Gastrocnemius medialis (tissue), 4 donors: ENCODE results near the gene CCDC68. TPM values are rescaled to one million over a fixed set of nuclear protein-coding genes. Genes with fewer than 3 reads are reported as not detected.

Source experiments
- ATAC-seq, 2 donors: fragments of 150-250 bp; one replicate each; pipeline ENCODE4 v1.9.1; 2016
- DNase-seq, 2 donors: peaks; one replicate each; pipeline ENCODE4 v3.0.0-alpha.2; 2019
- H3K27ac ChIP-seq, 4 donors: fragments of 200-600 bp; sonication (generic); 1 replicate in 1 of 4; 2 replicates in 3 of 4; pipeline ENCODE4 v1.5.1; 2016 to 2018; ENCODE audit warnings: mild to moderate bottlenecking in 2 of 4, moderate library complexity in 1 of 4
- H3K27me3 ChIP-seq, 3 donors: fragments of 200-600 bp; sonication (generic) in 2 of 3; 1 replicate in 1 of 3; 2 replicates in 2 of 3; pipeline versions ENCODE4 v1.5.1 to v1.6.0; 2016 to 2019; ENCODE audit warnings: mild to moderate bottlenecking in 1 of 3, moderate library complexity in 1 of 3
- H3K36me3 ChIP-seq, 2 donors: fragments of 200-600 bp; sonication (generic) in 1 of 2; one replicate each; pipeline ENCODE4 v1.5.1; 2017 to 2018
- H3K4me1 ChIP-seq, 2 donors: fragments of 200-600 bp; sonication (generic) in 1 of 2; one replicate each; pipeline ENCODE4 v1.5.1; 2016 to 2017; ENCODE audit warnings: mild to moderate bottlenecking in 2 of 2
- H3K4me3 ChIP-seq, 4 donors: fragments of 200-600 bp; sonication (generic) in 3 of 4; 1 replicate in 1 of 4; 2 replicates in 3 of 4; pipeline ENCODE4 v1.5.1; 2016 to 2019; ENCODE audit warnings: mild to moderate bottlenecking in 2 of 4
- H3K9me3 ChIP-seq, 3 donors: fragments of 200-600 bp; sonication (generic) in 2 of 3; 1 replicate in 1 of 3; 2 replicates in 2 of 3; pipeline ENCODE4 v1.5.1; 2016 to 2019
- POLR2A ChIP-seq, 2 donors: fragments of 450-650 bp; IDR thresholded peaks; one replicate each; pipeline ENCODE4 v1.6.1; 2017; ENCODE audit warnings: antibody characterized with exemption in 2 of 2, mild to moderate bottlenecking in 2 of 2, moderate library complexity in 2 of 2
- in situ Hi-C, 4 donors: fragments of 200-750 bp; cut with MboI; loops; one replicate each; pipeline versions ENCODE4 v1.15.0 to v1.8.0; 2017; ENCODE audit warnings: low sequenced_read_pairs in 4 of 4
- intact Hi-C: fragments of 100-400 bp; cut with DNase I; formaldehyde crosslinking; loops from one replicate; pipeline ENCODE4 v1.15.1; 2023; ENCODE audit warnings: low total_unique reads
- total RNA-seq, 4 donors: library from RNA; depleted of rRNA; stranded (reverse); fragments of >200 nt; gene quantifications; one replicate each; pipeline versions ENCODE4 v1.1.0 to v1.2.3, GENCODE V29; 2016
- TF ChIP-seq, protein P1 (sequence below), 5 experiments: fragments of 450-650 bp in 3 of 5; fragments of 200-600 bp in 2 of 5; sonication (generic) in 2 of 5; IDR thresholded peaks in 4 of 5; conservative IDR thresholded peaks in 1 of 5; 1 replicate in 4 of 5; 2 replicates in 1 of 5; pipeline ENCODE4 v1.5.1; 2016 to 2019; ENCODE audit warnings: antibody characterized with exemption in 5 of 5, mild to moderate bottlenecking in 3 of 5, moderate library complexity in 3 of 5

The CCDC68 gene
- total RNA-seq, 4 donors from 2014 or later: 2.4 to 6.0 (median 4.5) TPM

- no peaks in the 10 kb centered on the region for H3K4me1 ChIP-seq
- ATAC-seq: no peak
Observed at GRCh38 chr18:55001394-55002024, 42.2 kb upstream of the CCDC68 start.

DNA sequence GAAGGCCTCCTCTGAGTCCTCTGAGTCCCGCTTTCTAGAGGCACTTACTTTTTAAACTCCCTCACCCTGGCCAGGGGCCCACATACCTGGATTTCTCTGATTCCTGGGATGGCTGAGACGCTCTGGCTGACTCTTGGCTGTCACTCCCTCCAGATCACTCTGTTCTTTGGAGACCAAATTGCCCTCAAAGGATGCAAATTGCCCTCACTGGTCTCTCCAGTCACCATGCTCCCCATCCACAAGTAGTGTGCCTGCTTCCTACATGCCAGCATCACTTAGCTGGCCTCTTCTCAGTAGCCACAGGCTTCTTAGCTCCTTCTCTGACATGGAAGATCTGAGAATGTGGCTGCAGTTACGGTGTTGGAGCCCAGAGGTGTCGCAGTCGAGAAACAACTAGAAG lies 41.3 kb upstream of the CCDC68 start:
- Histone ChIP-seq H3K4me3 (no peak overlapping the region), H3K9me3 (no peaks in the 10 kb centered on the region), H3K4me1 (no peaks in the 10 kb centered on the region), H3K36me3 (no peaks in the 10 kb centered on the region), H3K27ac (no peak overlapping the region), H3K27me3 (no peaks in the 10 kb centered on the region)
- DNase-seq (no peak), ATAC-seq (no peak)
- TF ChIP-seq, protein P1, sequence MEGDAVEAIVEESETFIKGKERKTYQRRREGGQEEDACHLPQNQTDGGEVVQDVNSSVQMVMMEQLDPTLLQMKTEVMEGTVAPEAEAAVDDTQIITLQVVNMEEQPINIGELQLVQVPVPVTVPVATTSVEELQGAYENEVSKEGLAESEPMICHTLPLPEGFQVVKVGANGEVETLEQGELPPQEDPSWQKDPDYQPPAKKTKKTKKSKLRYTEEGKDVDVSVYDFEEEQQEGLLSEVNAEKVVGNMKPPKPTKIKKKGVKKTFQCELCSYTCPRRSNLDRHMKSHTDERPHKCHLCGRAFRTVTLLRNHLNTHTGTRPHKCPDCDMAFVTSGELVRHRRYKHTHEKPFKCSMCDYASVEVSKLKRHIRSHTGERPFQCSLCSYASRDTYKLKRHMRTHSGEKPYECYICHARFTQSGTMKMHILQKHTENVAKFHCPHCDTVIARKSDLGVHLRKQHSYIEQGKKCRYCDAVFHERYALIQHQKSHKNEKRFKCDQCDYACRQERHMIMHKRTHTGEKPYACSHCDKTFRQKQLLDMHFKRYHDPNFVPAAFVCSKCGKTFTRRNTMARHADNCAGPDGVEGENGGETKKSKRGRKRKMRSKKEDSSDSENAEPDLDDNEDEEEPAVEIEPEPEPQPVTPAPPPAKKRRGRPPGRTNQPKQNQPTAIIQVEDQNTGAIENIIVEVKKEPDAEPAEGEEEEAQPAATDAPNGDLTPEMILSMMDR (IDR thresholded peaks at IDR 0.05 in 4 of 5, conservative IDR thresholded peaks at IDR 0.05 in 1 of 5): no peak
- no peak for TF ChIP-seq POLR2A (IDR thresholded peaks at IDR 0.05)
- in situ Hi-C loops (loop anchor here in 1 of 4 donors (25.0 kb wide), 1 partner anchor 112 kb away; no protein-coding TSS in a partner anchor), intact Hi-C loops (no loop called here)

More at GRCh38 chr18:55001394-55002024, 42.2 kb upstream of the CCDC68 start:
- Histone ChIP-seq H3K27ac (no peak overlapping the region), H3K9me3 (no peaks in the 10 kb centered on the region), H3K4me3 (no peak overlapping the region), H3K36me3 (no peaks in the 10 kb centered on the region), H3K27me3 (no peaks in the 10 kb centered on the region)
- no peak for TF ChIP-seq POLR2A (IDR thresholded peaks at IDR 0.05)
- TF ChIP-seq, protein P1 (IDR thresholded peaks at IDR 0.05 in 4 of 5, conservative IDR thresholded peaks at IDR 0.05 in 1 of 5): no peak
- intact Hi-C loops: no loop called here
- no peak for DNase-seq
- in situ Hi-C loops: loop anchor here in 1 of 4 donors (25.0 kb wide), 1 partner anchor 111 kb away; no protein-coding TSS in a partner anchor

GRCh38 chr18:54999016-54999415 lies 39.8 kb upstream of the CCDC68 start:
- Histone ChIP-seq H3K36me3 (no peaks in the 10 kb centered on the region), H3K4me3 (no peak overlapping the region), H3K9me3 (no peaks in the 10 kb centered on the region), H3K27ac (no peak overlapping the region), H3K27me3 (no peaks in the 10 kb centered on the region), H3K4me1 (no peaks in the 10 kb centered on the region)
- intact Hi-C loops (no loop called here), in situ Hi-C loops (loop anchor here in 2 of 4 donors (25.0 kb wide), 1 partner anchor 312 kb away; no protein-coding TSS in a partner anchor)
- no peak for TF ChIP-seq POLR2A (IDR thresholded peaks at IDR 0.05)
- DNase-seq (no peak), ATAC-seq (no peak)

DNA sequence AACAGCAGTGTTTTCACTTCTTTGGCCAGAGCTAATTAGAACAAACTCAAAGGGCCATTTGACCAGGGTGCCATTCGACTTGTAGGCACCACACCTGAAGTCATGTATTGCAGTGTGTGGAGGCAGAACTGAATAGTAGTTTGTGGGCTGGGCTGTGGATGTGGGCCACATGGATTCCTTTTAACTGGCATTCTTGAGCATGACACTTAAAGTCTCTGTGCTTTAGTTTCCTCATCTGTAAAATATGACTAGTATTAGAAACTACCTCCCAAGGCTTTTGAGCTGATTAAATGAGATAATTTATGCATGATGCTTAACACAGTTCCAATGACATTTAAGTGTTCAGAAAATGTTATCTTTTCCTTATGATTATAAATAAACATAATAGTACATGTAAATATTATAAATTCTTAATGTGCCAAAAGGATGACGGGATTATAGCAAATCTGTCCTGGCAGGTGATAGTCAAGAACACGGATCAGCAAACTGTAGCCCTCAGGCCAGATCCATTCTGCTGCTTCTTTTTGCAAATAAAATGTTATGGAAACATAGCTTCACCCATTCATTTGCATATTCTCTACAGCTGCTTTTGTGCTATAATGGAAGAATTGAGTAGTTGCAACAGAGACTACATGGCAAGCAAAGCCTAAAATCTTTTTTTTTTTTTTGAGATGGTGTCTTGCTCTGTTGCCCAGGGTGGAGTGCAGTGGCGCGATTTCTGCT lies 36.3 kb upstream of the CCDC68 start:
- H3K4me1 ChIP-seq: no peaks in the 10 kb centered on the region
- DNase-seq: no peak

More for the DNA sequence above, 36.3 kb upstream of the CCDC68 start:
- in situ Hi-C loops (loop anchor here in 2 of 4 donors (25.0 kb wide), 1 partner anchor 308 kb away; no protein-coding TSS in a partner anchor), intact Hi-C loops (no loop called here)
- H3K36me3 ChIP-seq: no peaks in the 10 kb centered on the region
- ATAC-seq: no peak
- no peak overlapping the region for H3K4me3 ChIP-seq
- no peaks in the 10 kb centered on the region for H3K27me3 ChIP-seq
- H3K9me3 ChIP-seq: no peaks in the 10 kb centered on the region
- TF ChIP-seq, protein P1 (IDR thresholded peaks at IDR 0.05 in 4 of 5, conservative IDR thresholded peaks at IDR 0.05 in 1 of 5): no peak
- TF ChIP-seq POLR2A (IDR thresholded peaks at IDR 0.05): no peak
- H3K27ac ChIP-seq: no peak overlapping the region
